ENCODE results near the gene KRTAP16-1. TPM values are rescaled to one million over a fixed set of nuclear protein-coding genes. Genes with fewer than 3 reads are reported as not detected.

The KRTAP16-1 gene
- total and polyA plus RNA-seq, 4 donors: not detected

DNA sequence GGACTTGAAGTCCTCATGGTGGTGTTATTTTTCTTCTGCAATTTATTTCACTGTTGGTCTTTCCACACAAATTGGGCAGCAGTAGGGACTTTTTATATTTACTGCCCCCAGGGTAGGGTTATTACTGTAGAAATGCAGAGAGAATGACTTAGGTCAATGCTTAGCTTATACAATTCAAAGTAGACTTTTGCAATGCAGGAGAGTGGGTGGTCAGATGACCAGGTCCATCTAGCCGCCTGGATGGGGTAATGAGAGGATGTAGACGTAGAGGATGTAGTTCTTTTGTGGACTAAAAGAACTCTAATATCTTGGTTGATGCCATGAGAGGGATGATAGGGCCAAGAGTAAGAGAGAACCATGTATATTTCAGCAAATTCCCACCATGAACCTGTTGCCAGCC, 9.1 kb upstream of the KRTAP16-1 start:
- TF ChIP-seq, protein P1, sequence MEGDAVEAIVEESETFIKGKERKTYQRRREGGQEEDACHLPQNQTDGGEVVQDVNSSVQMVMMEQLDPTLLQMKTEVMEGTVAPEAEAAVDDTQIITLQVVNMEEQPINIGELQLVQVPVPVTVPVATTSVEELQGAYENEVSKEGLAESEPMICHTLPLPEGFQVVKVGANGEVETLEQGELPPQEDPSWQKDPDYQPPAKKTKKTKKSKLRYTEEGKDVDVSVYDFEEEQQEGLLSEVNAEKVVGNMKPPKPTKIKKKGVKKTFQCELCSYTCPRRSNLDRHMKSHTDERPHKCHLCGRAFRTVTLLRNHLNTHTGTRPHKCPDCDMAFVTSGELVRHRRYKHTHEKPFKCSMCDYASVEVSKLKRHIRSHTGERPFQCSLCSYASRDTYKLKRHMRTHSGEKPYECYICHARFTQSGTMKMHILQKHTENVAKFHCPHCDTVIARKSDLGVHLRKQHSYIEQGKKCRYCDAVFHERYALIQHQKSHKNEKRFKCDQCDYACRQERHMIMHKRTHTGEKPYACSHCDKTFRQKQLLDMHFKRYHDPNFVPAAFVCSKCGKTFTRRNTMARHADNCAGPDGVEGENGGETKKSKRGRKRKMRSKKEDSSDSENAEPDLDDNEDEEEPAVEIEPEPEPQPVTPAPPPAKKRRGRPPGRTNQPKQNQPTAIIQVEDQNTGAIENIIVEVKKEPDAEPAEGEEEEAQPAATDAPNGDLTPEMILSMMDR (IDR thresholded peaks at IDR 0.05; ENCODE audit: control extremely low read depth, extremely low read depth): no peak
- Histone ChIP-seq H3K4me3 (no peak overlapping the region), H3K27ac (ENCODE audit: low read depth in 1 of 2, low read length in 1 of 2) (no peak overlapping the region), H3K9ac (ENCODE audit: insufficient read depth in 1 of 2, low read length in 2 of 2) (no peak overlapping the region), H3K36me3 (ENCODE audit: control insufficient read depth in 4 of 4, insufficient read depth in 4 of 4, low read length in 4 of 4) (no peaks in the 10 kb centered on the region), H3K27me3 (ENCODE audit: control insufficient read depth in 3 of 3, insufficient read depth in 3 of 3, low read length in 2 of 3) (peaks cover 0 to 3% (median 0%) of the 10 kb centered on the region in 3 donors), H3K9me3 (ENCODE audit: control insufficient read depth in 4 of 4, insufficient read depth in 3 of 4, low read length in 3 of 4) (peaks cover 0 to 5% (median 4%) of the 10 kb centered on the region in 4 donors), H3K4me1 (ENCODE audit: control insufficient read depth in 5 of 5, insufficient read depth in 5 of 5, low read length in 5 of 5) (no peaks in the 10 kb centered on the region)
- ATAC-seq (ENCODE audit: insufficient read depth, low FRiP score) (no peak), DNase-seq (no peak)
- 41 to 44% methylated on average over 2 of the region's 2 CpGs for WGBS, 2 donors

DNA sequence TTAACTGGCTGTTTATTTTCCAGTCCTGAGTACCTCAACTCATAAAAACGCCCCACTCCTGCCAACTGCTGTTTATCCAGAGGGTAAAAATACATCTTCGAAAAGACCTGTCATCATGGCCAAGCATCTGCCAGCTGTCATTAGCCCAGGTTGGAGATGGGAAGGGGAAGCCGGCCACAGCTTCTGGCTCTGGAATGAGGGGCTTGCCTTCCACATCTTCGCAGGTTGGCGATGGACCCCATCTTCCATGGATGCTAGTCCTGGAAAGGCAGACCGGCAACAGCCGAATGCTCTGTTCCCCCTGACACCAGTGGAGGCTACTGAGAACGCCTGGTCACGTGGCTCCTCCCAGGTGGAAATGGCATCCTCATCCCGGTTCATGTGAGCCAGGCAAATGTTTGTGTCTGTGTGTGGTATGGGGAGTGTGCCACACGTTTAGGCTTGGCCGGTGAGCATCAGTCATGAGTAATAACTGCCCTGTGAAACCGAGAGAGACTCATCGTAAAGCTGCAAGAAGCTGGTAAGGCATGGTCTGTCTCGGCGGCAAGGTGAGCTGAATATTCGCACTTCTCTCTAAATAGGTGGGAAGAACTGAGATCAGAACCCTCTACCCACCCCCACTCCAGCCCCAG, 6.8 kb upstream of the KRTAP16-1 start:
- ATAC-seq (ENCODE audit: insufficient read depth, low FRiP score) (no peak), DNase-seq (no peak)

DNA sequence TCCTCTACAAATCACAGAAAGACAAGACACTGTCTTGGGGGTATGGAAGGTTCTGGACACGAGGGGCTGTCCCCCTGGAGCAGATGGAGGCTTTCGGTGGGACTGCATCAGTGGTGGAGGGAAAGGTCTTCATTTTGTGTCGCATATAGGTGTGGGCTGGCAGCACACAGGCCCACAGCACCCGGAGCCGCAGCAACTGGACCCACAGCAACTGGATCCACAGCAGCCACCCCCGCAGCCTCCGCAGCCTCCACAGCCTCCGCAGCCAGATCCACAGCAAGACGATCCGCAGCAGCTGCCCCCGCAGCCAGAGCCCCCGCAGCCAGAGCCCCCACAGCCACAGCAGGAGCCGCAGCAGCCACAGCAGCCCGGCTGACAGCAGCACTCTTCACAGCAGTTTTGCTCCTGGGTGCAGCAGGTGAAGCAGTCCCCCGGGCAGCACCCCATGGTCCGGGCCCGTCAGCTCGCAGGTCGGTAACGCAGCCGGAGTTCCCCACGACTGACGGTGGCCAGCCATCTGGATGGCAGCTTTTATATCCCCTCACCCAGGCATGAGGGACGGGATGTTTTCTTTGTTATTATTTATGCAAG, 6.2 kb upstream of the KRTAP16-1 start, which contains the start of gene KRTAP17-1:
KRTAP17-1 (minus strand) TSS at position 507 of the 591 bp plus-strand sequence; CDS start at position 447, 60 bp downstream.
- whole genome bisulfite sequencing, 2 donors: 87% methylated on average over 23 to 24 of the region's 24 CpGs
- Histone ChIP-seq H3K4me1 (ENCODE audit: control insufficient read depth in 5 of 5, insufficient read depth in 5 of 5, low read length in 5 of 5) (no peaks in the 10 kb centered on the region), H3K36me3 (ENCODE audit: control insufficient read depth in 4 of 4, insufficient read depth in 4 of 4, low read length in 4 of 4) (no peaks in the 10 kb centered on the region), H3K9ac (ENCODE audit: insufficient read depth in 1 of 2, low read length in 2 of 2) (no peak within 1 kb of the TSS), H3K27me3 (ENCODE audit: control insufficient read depth in 3 of 3, insufficient read depth in 3 of 3, low read length in 2 of 3) (peaks cover 0 to 4% (median 3%) of the 10 kb centered on the region in 3 donors), H3K9me3 (ENCODE audit: control insufficient read depth in 4 of 4, insufficient read depth in 3 of 4, low read length in 3 of 4) (peaks cover 0 to 5% (median 2%) of the 10 kb centered on the region in 4 donors), H3K27ac (ENCODE audit: low read depth in 1 of 2, low read length in 1 of 2) (no peak within 1 kb of the TSS), H3K4me3 (no peak within 1 kb of the TSS)
- TF ChIP-seq, protein P1 (IDR thresholded peaks at IDR 0.05; ENCODE audit: control extremely low read depth, extremely low read depth): no peak
- DNase-seq (no peak), ATAC-seq (ENCODE audit: insufficient read depth, low FRiP score) (no peak)

More for the DNA sequence above, 6.8 kb upstream of the KRTAP16-1 start:
- Histone ChIP-seq H3K9ac (ENCODE audit: insufficient read depth in 1 of 2, low read length in 2 of 2) (no peak overlapping the region), H3K4me3 (no peak overlapping the region), H3K27ac (ENCODE audit: low read depth in 1 of 2, low read length in 1 of 2) (no peak overlapping the region), H3K27me3 (ENCODE audit: control insufficient read depth in 3 of 3, insufficient read depth in 3 of 3, low read length in 2 of 3) (peaks cover 0 to 4% (median 3%) of the 10 kb centered on the region in 3 donors), H3K9me3 (ENCODE audit: control insufficient read depth in 4 of 4, insufficient read depth in 3 of 4, low read length in 3 of 4) (peaks cover 0 to 5% (median 4%) of the 10 kb centered on the region in 4 donors), H3K4me1 (ENCODE audit: control insufficient read depth in 5 of 5, insufficient read depth in 5 of 5, low read length in 5 of 5) (no peaks in the 10 kb centered on the region), H3K36me3 (ENCODE audit: control insufficient read depth in 4 of 4, insufficient read depth in 4 of 4, low read length in 4 of 4) (no peaks in the 10 kb centered on the region)
- TF ChIP-seq, protein P1 (IDR thresholded peaks at IDR 0.05; ENCODE audit: control extremely low read depth, extremely low read depth): no peak
- 82 to 87% methylated on average over 17 of the region's 17 CpGs for WGBS, 2 donors

Measured in lung (tissue), 12 donors.